KBM-7 (cell line): ENCODE results near the gene ECHS1.
A peak's percentile ranks its signal among the peaks of the same experiment; 100 is the strongest.
"Not testable (repeated sequence)": the region's sequence is repeated elsewhere in the genome, so short reads cannot be mapped to it uniquely, and the experiment has no call there.

ENCODE experiments used
- DNase-seq: peaks from one replicate; pipeline ENCODE4 v3.0.0-alpha.2; 2015
- in situ Hi-C: fragments of 300-500 bp; cut with MboI; formaldehyde crosslinking; loops from 2 replicates; pipeline ENCODE4 v1.14.3; 2020; ENCODE audit warnings: low sequenced_read_pairs, low pct_unique_long_range_greater_than_20kb, mixed read lengths

The ECHS1 gene

GRCh38 chr10:133379801-133380666 lies 6.9 kb upstream of the ECHS1 start:
- in situ Hi-C loops = no loop called here
- no peak for DNase-seq

- no peak for DNase-seq
- in situ Hi-C loops = no loop called here
These were observed 6.1 kb upstream of the ECHS1 start, which contains the start of gene PAOX for GRCh38 chr10:133379152-133379800. TSS of gene PAOX (plus strand) at chr10:133379262. CDS start at chr10:133379317, 55 bp downstream.

- peak; percentile 20 for DNase-seq
- in situ Hi-C loops = no loop called here
These were observed 5.3 kb upstream of the ECHS1 start for GRCh38 chr10:133378251-133379096.

- in situ Hi-C loops = no loop called here
These were observed 4.7 kb upstream of the ECHS1 start for GRCh38 chr10:133377818-133378250.

GRCh38 chr10:133377025-133377817 lies 4.1 kb upstream of the ECHS1 start:
- DNase-seq = no peak
- in situ Hi-C loops = no loop called here

More at GRCh38 chr10:133377818-133378250, 4.7 kb upstream of the ECHS1 start:
- no peak for DNase-seq

GRCh38 chr10:133376183-133376582 lies 3.0 kb upstream of the ECHS1 start:
- in situ Hi-C loops = not testable (repeated sequence)

GRCh38 chr10:133375357-133376115 lies 2.4 kb upstream of the ECHS1 start:
- in situ Hi-C loops = no loop called here
- no peak for DNase-seq

More at GRCh38 chr10:133376183-133376582, 3.0 kb upstream of the ECHS1 start:
- DNase-seq = not testable (repeated sequence)

GRCh38 chr10:133372507-133372906 lies 647 bp downstream of the ECHS1 start:
- in situ Hi-C loops = no loop called here
- no peak for DNase-seq

- in situ Hi-C loops = no loop called here
These were observed 2.9 kb downstream of the ECHS1 start for GRCh38 chr10:133370030-133370786.

GRCh38 chr10:133368153-133368552 lies 5.0 kb downstream of the ECHS1 start:
- no peak for DNase-seq
- in situ Hi-C loops = no loop called here

More at GRCh38 chr10:133370030-133370786, 2.9 kb downstream of the ECHS1 start:
- no peak for DNase-seq

GRCh38 chr10:133367461-133367860 lies 5.7 kb downstream of the ECHS1 start:
- in situ Hi-C loops = not testable (repeated sequence)

GRCh38 chr10:133366751-133367150 lies 6.4 kb downstream of the ECHS1 start:
- in situ Hi-C loops = no loop called here
- DNase-seq = no peak

More at GRCh38 chr10:133367461-133367860, 5.7 kb downstream of the ECHS1 start:
- DNase-seq = not testable (repeated sequence)

GRCh38 chr10:133366130-133366478 lies 7.0 kb downstream of the ECHS1 start:
- in situ Hi-C loops = no loop called here
- DNase-seq = no peak

GRCh38 chr10:133365461-133366129 lies 7.6 kb downstream of the ECHS1 start:
- DNase-seq = no peak
- in situ Hi-C loops = no loop called here

- DNase-seq = no peak
- in situ Hi-C loops = no loop called here
These were observed 8.3 kb downstream of the ECHS1 start for GRCh38 chr10:133364645-133365431.

GRCh38 chr10:133362846-133363245 lies 10.3 kb downstream of the ECHS1 start:
- DNase-seq = no peak
- in situ Hi-C loops = no loop called here
